A549 (cell line): Measurements from ENCODE around the gene RET. TPM values are rescaled to one million over a fixed set of nuclear protein-coding genes. Genes with fewer than 3 reads are reported as not detected.

Source experiments
- ATAC-seq, 2 experiments: fragments of 200-7000 bp in 1 of 2; fragments of >200 bp in 1 of 2; cut with Nextera tagmentation in 1 of 2; cut with Tn5 transposase in 1 of 2; 3 replicates each; pipeline versions ENCODE4 v1.8.0 to v1.9.1; 2018 to 2020; ENCODE audit warnings: mild to moderate bottlenecking in 1 of 2, moderate library complexity in 1 of 2
- CTCF ChIA-PET: fragments of 300-600 bp; sonication (Branson Sonifier 250); formaldehyde crosslinking; extraction: SDS; loops from one replicate; lab custom pipeline; 2021; ENCODE audit warnings: antibody characterized with exemption, inconsistent platforms; lab: Yijun Ruan, JAX
- POLR2A ChIA-PET: fragments of 350-600 bp; formaldehyde crosslinking; extraction: SDS; loops from one replicate; lab custom pipeline; 2021; ENCODE audit warnings: antibody characterized with exemption, inconsistent platforms; lab: Yijun Ruan, JAX
- DNase-seq, 2 experiments: peaks; one replicate each; pipeline versions ENCODE4 v3.0.0 to v3.0.0-alpha.2; 2011 to 2016; ENCODE audit warnings: low read depth in 1 of 2, low spot score in 1 of 2
- FAIRE-seq: peaks from 2 replicates; lab custom pipeline; 2011; peaks lifted over from hg19 to GRCh38; lab: Jason Lieb, UNC
- H3K27ac ChIP-seq, 2 experiments: fragments of >200 bp; sonication (Bioruptor Twin); formaldehyde crosslinking; 3 replicates each; pipeline ENCODE4 v1.5.1; 2016 to 2017
- H3K4me1 ChIP-seq: fragments of >200 bp; sonication (Bioruptor Twin); formaldehyde crosslinking; 3 replicates; pipeline ENCODE4 v1.6.1; 2016
- H3K4me2 ChIP-seq: fragments of >200 bp; sonication (Bioruptor Twin); formaldehyde crosslinking; 3 replicates; pipeline ENCODE4 v1.6.1; 2016
- H3K4me3 ChIP-seq: fragments of >200 bp; sonication (Bioruptor Twin); formaldehyde crosslinking; 3 replicates; pipeline ENCODE4 v1.5.1; 2016
- H3K9me3 ChIP-seq: fragments of >200 bp; sonication (Bioruptor Twin); formaldehyde crosslinking; 3 replicates; pipeline ENCODE4 v1.6.1; 2016
- CHD2 ChIP-seq: fragments of 150-350 bp; IDR thresholded peaks from 2 replicates; pipeline ENCODE4 v1.6.1; 2014; ENCODE audit warnings: low read length; ENCODE audit not compliant: partially characterized antibody
- EHF ChIP-seq: fragments of 250-450 bp; sonication (Bioruptor Pico); IDR thresholded peaks from 2 replicates; pipeline ENCODE4 v1.5.0; 2020; ENCODE audit warnings: mild to moderate bottlenecking
- EHMT2 ChIP-seq: fragments of 200-600 bp; sonication (generic); IDR thresholded peaks from 2 replicates; pipeline ENCODE4 v1.6.1; 2016; ENCODE audit warnings: antibody characterized with exemption, low read depth, mild to moderate bottlenecking, moderate library complexity
- ESRRA ChIP-seq: fragments of 150-350 bp; IDR thresholded peaks from 2 replicates; pipeline ENCODE4 v1.6.1; 2014; ENCODE audit warnings: mild to moderate bottlenecking, low read length, borderline replicate concordance
- GATA3 ChIP-seq: IDR thresholded peaks from 2 replicates; pipeline ENCODE4 v1.6.1; 2012; ENCODE audit warnings: borderline replicate concordance
- HOXB5 ChIP-seq: fragments of 250-450 bp; sonication (Bioruptor Pico); IDR thresholded peaks from 2 replicates; pipeline ENCODE4 v1.5.0; 2020; ENCODE audit warnings: mild to moderate bottlenecking, moderate library complexity
- KDM1A ChIP-seq: fragments of 200-600 bp; sonication (generic); IDR thresholded peaks from 2 replicates; pipeline ENCODE4 v1.6.1; 2016; ENCODE audit warnings: low read depth, mild to moderate bottlenecking
- MAZ ChIP-seq: fragments of 150-350 bp; IDR thresholded peaks from 2 replicates; pipeline ENCODE4 v1.6.1; 2014; ENCODE audit warnings: antibody characterized with exemption, low read depth, low read length, borderline replicate concordance
- NFE2L2 ChIP-seq: fragments of 150-350 bp; conservative IDR thresholded peaks from 2 replicates; pipeline ENCODE4 v1.6.1; 2014; ENCODE audit warnings: low read length
- NPAS2 ChIP-seq: fragments of 250-450 bp; sonication (Bioruptor Pico); IDR thresholded peaks from 2 replicates; pipeline ENCODE4 v1.8.0; 2022; ENCODE audit warnings: mild to moderate bottlenecking, moderate library complexity, borderline replicate concordance
- NR3C1 ChIP-seq: fragments of >200 bp; sonication (Bioruptor Twin); formaldehyde crosslinking; IDR thresholded peaks from 3 replicates; pipeline ENCODE4 v1.6.1; 2017
- POLR2A ChIP-seq: IDR thresholded peaks from 2 replicates; pipeline ENCODE4 v1.6.1; 2012; ENCODE audit warnings: mild to moderate bottlenecking, low read length
- RAD21 ChIP-seq, 2 experiments: fragments of >200 bp in 1 of 2; sonication (Bioruptor Twin) in 1 of 2; formaldehyde crosslinking in 1 of 2; IDR thresholded peaks in 1 of 2; conservative IDR thresholded peaks in 1 of 2; 2 replicates in 1 of 2; 3 replicates in 1 of 2; pipeline ENCODE4 v1.6.1; 2012 to 2018; ENCODE audit warnings: inconsistent platforms in 1 of 2
- RNF2 ChIP-seq: fragments of 200-600 bp; sonication (generic); IDR thresholded peaks from 2 replicates; pipeline ENCODE4 v1.6.1; 2016; ENCODE audit warnings: low read depth, mild to moderate bottlenecking, antibody characterized with exemption, moderate library complexity, borderline replicate concordance
- SMC3 ChIP-seq: fragments of >200 bp; sonication (Bioruptor Twin); formaldehyde crosslinking; IDR thresholded peaks from 3 replicates; pipeline ENCODE4 v1.6.1; 2018; ENCODE audit warnings: inconsistent platforms
- TP53 ChIP-seq: fragments of 250-450 bp; sonication (Bioruptor Pico); IDR thresholded peaks from 2 replicates; pipeline ENCODE4 v1.5.0; 2021; ENCODE audit warnings: mild to moderate bottlenecking, moderate library complexity
- ZC3H11A ChIP-seq: fragments of 450-650 bp; IDR thresholded peaks from 2 replicates; pipeline ENCODE4 v1.6.1; 2014; ENCODE audit warnings: antibody characterized with exemption, mild to moderate bottlenecking
- ZSCAN20 ChIP-seq: fragments of 250-450 bp; sonication (Bioruptor Pico); IDR thresholded peaks from 2 replicates; pipeline ENCODE4 v1.8.0; 2022; ENCODE audit warnings: mild to moderate bottlenecking, moderate library complexity
- WGBS: methylation state at CpG from one replicate; pipeline ENCODE4 v1.1.6; 2017; ENCODE audit errors: missing lambda C conversion rate; 5-methylcytosine and 5-hydroxymethylcytosine counted together
- polyA plus RNA-seq, 4 experiments: library from polyadenylated mRNA; depleted of rRNA in 3 of 4; stranded (reverse); fragments of >200 nt; fragmentation: RNase III in 1 of 4; extraction: RNeasy Plus Mini Kit Qiagen cat#74134 plus additional on column Dnase treatment in 1 of 4; gene quantifications; 2 replicates in 3 of 4; 3 replicates in 1 of 4; pipeline ENCODE4 v1.2.3, GENCODE V29; 2011 to 2017
- TF ChIP-seq, protein P1 (sequence below): IDR thresholded peaks from 2 replicates; pipeline ENCODE4 v1.6.1; 2012; ENCODE audit warnings: low read depth, borderline replicate concordance
- TF ChIP-seq, protein P2 (sequence below): fragments of 150-350 bp; IDR thresholded peaks from 2 replicates; pipeline ENCODE4 v1.6.1; 2014; ENCODE audit warnings: low read depth, mild to moderate bottlenecking, low read length
- TF ChIP-seq, protein P3 (sequence below): fragments of >200 bp; sonication (Bioruptor Twin); formaldehyde crosslinking; IDR thresholded peaks from 2 replicates; pipeline ENCODE4 v1.6.1; 2016
- TF ChIP-seq, protein P4 (sequence below): IDR thresholded peaks from 2 replicates; pipeline ENCODE4 v1.6.1; 2012

Gene RET
- polyA plus RNA-seq, 2 of the 4 experiments (the other 2 are of a cell fraction), result 0.08 to 0.41 TPM

DNA sequence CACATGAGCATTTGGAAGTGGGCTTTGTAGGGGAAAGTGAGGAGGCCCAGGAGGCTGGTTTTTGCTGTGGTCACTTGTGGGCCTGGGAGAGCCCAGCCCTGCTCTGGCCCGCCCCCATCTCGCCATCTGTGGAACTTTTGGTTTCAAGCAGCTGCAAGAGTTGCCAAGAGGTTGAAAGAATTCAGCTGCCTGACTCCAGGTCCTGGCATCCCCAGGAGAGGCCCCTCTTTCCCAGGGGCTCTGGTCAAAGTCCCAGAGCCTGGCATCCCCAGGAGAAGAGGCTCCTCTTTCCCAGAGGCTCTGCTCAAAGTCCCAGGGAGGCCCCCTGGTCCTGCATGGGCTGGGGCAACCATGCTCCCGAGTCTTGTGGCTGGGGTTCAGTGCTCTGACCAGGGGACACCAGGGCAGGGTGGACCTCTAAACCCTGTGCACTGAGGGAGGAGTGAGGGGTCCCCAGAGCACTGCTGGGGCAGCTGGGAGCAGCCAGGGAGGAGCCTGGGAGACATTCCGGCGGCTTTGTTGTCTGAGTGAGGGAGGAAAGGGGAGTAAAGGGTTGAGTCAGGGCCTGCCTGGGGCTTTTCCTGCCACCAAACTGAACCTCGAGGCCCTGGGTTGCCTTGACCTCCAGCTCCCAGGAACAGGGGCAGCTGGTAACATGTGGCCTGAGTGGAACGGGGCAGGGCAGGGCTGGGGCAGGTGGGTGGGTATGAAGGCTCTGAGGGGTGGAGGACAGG is 33.6 kb downstream of the RET start:
- Histone ChIP-seq H3K4me1 (no peaks in the 10 kb centered on the region), H3K27ac (no peak overlapping the region), H3K9me3 (no peaks in the 10 kb centered on the region), H3K4me2 (no peak overlapping the region), H3K4me3 (no peak overlapping the region)
- no peak for FAIRE-seq
- ATAC-seq, result no peak
- no peak for DNase-seq
- ChIA-PET POLR2A (no interaction called here), CTCF (interaction anchor here (0.7 to 1.1 kb wide), 3 partner anchors 9 to 357 kb away, joined by 3 to 5 read pairs (median 3); no protein-coding TSS in a partner anchor)
- no peak for TF ChIP-seq EHMT2
- 67% methylated on average over 5 of the region's 7 CpGs for WGBS

DNA sequence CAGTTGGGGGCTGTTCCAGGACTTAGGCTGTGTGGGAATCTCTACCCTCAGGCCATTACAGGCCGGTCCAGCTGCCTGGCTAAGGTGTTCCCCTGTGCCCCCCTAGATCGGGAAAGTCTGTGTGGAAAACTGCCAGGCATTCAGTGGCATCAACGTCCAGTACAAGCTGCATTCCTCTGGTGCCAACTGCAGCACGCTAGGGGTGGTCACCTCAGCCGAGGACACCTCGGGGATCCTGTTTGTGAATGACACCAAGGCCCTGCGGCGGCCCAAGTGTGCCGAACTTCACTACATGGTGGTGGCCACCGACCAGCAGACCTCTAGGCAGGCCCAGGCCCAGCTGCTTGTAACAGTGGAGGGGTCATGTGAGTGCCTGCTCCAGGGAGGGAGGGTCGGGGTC is 34.2 kb downstream of the RET start:
- no peak for FAIRE-seq
- no peak for ATAC-seq
- ChIA-PET POLR2A (no interaction called here), CTCF (interaction anchor here (0.7 kb wide), 1 partner anchor 358 kb away, joined by 3 read pairs; no protein-coding TSS in a partner anchor)
- H3K4me2 ChIP-seq, result no peak overlapping the region
- H3K4me3 ChIP-seq, result no peak overlapping the region
- TF ChIP-seq POLR2A (no peak), ZSCAN20 (CRISPR knock-in tag) (no peak), EHMT2 (no peak), NPAS2 (CRISPR knock-in tag) (no peak), RNF2 (no peak), SMC3 (no peak), NR3C1 (no peak), MAZ (no peak), CHD2 (no peak), TP53 (no peak)
- TF ChIP-seq, protein P1, sequence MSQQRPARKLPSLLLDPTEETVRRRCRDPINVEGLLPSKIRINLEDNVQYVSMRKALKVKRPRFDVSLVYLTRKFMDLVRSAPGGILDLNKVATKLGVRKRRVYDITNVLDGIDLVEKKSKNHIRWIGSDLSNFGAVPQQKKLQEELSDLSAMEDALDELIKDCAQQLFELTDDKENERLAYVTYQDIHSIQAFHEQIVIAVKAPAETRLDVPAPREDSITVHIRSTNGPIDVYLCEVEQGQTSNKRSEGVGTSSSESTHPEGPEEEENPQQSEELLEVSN, result no peak
- H3K4me1 ChIP-seq, result no peaks in the 10 kb centered on the region
- no peaks in the 10 kb centered on the region for H3K9me3 ChIP-seq
- H3K27ac ChIP-seq, result no peak overlapping the region
- DNase-seq, result no peak
- 39% methylated on average over 5 of the region's 11 CpGs for WGBS

DNA sequence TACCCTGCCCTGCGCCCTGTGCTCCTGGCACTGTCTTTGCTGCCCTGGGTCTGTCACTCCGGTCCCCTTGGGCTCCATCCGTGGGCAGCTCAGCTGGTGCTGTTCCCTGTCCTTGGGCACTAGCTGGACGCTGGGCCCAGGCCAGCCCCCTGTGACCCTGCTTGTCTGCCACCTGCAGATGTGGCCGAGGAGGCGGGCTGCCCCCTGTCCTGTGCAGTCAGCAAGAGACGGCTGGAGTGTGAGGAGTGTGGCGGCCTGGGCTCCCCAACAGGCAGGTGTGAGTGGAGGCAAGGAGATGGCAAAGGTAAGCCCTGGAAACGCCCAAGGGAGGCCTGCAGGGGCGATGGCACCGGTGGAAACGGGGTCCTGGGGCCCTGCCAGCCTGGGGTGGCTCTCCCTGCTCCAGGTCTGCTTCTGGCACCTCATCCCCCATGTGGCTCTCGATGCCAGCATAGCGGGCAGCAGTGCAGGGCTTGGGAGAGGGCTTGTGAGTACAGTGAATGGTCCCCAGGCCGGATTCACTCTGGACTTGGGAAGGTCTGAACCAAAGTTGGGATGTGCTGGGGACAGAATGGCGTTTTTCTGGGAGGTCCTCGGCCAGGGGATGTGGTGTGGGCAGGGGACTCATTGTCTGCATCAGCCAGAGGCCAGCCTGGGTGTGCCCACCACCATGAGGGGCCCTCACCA is 35.2 kb downstream of the RET start:
- no peaks in the 10 kb centered on the region for H3K9me3 ChIP-seq
- FAIRE-seq, result no peak
- H3K4me3 ChIP-seq, result no peak overlapping the region
- no peak overlapping the region for H3K4me2 ChIP-seq
- ChIA-PET CTCF (interaction anchor here (1.0 to 1.1 kb wide), 2 partner anchors 34 to 243 kb away, joined by 3 read pairs; no protein-coding TSS in a partner anchor), POLR2A (no interaction called here)
- ATAC-seq, result no peak
- no peak overlapping the region for H3K27ac ChIP-seq
- no peaks in the 10 kb centered on the region for H3K4me1 ChIP-seq
- WGBS, result 54% methylated on average over 16 of the region's 17 CpGs
- no peak for DNase-seq
- TF ChIP-seq ESRRA (no peak), ZC3H11A (no peak), KDM1A (no peak), EHF (CRISPR knock-in tag) (no peak), TP53 (no peak), POLR2A (no peak), GATA3 (no peak), NFE2L2 (no peak), EHMT2 (no peak), RAD21 (conservative IDR thresholded peaks at IDR 0.05 in 1 of 2, IDR thresholded peaks at IDR 0.05 in 1 of 2) (no peak), NR3C1 (no peak), HOXB5 (CRISPR knock-in tag) (no peak)
- TF ChIP-seq, protein P2, sequence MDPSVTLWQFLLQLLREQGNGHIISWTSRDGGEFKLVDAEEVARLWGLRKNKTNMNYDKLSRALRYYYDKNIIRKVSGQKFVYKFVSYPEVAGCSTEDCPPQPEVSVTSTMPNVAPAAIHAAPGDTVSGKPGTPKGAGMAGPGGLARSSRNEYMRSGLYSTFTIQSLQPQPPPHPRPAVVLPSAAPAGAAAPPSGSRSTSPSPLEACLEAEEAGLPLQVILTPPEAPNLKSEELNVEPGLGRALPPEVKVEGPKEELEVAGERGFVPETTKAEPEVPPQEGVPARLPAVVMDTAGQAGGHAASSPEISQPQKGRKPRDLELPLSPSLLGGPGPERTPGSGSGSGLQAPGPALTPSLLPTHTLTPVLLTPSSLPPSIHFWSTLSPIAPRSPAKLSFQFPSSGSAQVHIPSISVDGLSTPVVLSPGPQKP, result no peak
- TF ChIP-seq, protein P3, sequence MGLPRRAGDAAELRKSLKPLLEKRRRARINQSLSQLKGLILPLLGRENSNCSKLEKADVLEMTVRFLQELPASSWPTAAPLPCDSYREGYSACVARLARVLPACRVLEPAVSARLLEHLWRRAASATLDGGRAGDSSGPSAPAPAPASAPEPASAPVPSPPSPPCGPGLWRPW, result no peak
- TF ChIP-seq, protein P4, sequence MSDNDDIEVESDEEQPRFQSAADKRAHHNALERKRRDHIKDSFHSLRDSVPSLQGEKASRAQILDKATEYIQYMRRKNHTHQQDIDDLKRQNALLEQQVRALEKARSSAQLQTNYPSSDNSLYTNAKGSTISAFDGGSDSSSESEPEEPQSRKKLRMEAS, result no peak
